Breast epithelium (tissue), 3 donors: ENCODE measurements around the gene RALY.

Source experiments
- POLR2A ChIP-seq: fragments of 450-650 bp; IDR thresholded peaks from one replicate; pipeline ENCODE4 v1.6.1; 2016; ENCODE audit warnings: antibody characterized with exemption, mild to moderate bottlenecking, moderate library complexity
- TF ChIP-seq, protein P1 (sequence below), 3 donors: fragments of 450-650 bp; IDR thresholded peaks; one replicate each; pipeline ENCODE4 v1.5.1; 2016 to 2017; ENCODE audit warnings: antibody characterized with exemption in 3 of 3, mild to moderate bottlenecking in 3 of 3, moderate library complexity in 3 of 3

DNA sequence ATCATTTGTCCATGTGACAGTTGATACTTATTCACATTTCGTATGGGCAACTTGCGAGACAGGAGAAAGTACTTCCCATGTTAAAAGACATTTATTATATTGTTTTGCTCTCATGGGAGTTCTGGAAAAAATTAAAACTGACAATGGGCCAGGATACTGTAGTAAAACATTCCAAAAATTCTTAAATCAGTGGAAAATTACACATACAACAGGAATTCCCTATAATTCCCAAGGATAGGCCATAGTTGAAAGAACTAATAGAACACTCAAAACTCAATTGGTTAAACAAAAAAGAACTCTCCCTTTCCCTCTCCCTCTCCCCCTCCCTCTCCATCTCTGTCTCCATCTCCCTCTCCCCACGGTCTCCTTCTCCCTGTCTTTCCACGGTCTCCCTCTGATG lies 137.8 kb downstream of the RALY start:
- TF ChIP-seq, protein P1, sequence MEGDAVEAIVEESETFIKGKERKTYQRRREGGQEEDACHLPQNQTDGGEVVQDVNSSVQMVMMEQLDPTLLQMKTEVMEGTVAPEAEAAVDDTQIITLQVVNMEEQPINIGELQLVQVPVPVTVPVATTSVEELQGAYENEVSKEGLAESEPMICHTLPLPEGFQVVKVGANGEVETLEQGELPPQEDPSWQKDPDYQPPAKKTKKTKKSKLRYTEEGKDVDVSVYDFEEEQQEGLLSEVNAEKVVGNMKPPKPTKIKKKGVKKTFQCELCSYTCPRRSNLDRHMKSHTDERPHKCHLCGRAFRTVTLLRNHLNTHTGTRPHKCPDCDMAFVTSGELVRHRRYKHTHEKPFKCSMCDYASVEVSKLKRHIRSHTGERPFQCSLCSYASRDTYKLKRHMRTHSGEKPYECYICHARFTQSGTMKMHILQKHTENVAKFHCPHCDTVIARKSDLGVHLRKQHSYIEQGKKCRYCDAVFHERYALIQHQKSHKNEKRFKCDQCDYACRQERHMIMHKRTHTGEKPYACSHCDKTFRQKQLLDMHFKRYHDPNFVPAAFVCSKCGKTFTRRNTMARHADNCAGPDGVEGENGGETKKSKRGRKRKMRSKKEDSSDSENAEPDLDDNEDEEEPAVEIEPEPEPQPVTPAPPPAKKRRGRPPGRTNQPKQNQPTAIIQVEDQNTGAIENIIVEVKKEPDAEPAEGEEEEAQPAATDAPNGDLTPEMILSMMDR (IDR thresholded peaks at IDR 0.05): no peak
- no peak for TF ChIP-seq POLR2A
